ENCODE measurements around the gene TUBB6. TPM values are rescaled to one million over a fixed set of nuclear protein-coding genes. Genes with fewer than 3 reads are reported as not detected.

Gene TUBB6
- total RNA-seq, 1 experiment from 2014 or later, result 149 TPM

DNA sequence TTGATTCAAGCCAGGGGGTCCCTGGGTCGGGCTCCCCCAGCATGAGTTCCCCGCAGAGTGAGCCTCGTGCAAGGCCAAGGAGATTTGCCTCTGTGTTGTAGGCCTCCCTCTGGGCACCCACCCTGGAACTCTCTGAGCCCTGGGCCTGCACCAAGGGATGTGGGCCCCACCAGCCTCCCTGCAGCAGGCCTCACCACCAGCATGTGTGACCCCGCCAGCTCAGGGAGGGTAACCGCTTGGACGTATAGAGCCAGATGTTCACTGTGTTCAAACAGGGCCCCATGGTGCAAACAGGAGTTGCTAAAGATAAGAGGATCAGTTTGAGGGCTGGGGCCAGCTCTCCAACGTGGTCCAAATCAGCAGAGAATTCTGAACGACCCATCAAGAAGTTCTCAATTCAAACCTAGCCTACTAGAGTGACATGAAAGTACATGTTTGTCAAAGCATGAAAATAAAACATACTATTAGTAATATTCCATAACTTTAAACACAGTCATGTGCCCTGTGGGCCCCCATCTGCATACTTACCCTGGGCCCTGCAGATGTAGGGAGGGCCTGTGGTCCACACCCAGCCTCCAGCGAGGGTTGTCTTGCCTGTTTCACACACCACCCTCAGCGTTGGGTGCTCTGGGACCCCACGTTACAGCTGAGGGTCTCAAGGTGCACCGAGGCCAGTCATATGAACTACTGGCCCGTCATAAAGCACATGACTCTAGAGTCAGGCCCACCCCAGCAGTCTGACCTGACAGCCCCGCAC is 5.5 kb upstream of the TUBB6 start:
- H3K27me3 Mint-ChIP-seq (ENCODE audit: insufficient read depth, unreplicated experiment), result no peaks in the 10 kb centered on the region

DNA sequence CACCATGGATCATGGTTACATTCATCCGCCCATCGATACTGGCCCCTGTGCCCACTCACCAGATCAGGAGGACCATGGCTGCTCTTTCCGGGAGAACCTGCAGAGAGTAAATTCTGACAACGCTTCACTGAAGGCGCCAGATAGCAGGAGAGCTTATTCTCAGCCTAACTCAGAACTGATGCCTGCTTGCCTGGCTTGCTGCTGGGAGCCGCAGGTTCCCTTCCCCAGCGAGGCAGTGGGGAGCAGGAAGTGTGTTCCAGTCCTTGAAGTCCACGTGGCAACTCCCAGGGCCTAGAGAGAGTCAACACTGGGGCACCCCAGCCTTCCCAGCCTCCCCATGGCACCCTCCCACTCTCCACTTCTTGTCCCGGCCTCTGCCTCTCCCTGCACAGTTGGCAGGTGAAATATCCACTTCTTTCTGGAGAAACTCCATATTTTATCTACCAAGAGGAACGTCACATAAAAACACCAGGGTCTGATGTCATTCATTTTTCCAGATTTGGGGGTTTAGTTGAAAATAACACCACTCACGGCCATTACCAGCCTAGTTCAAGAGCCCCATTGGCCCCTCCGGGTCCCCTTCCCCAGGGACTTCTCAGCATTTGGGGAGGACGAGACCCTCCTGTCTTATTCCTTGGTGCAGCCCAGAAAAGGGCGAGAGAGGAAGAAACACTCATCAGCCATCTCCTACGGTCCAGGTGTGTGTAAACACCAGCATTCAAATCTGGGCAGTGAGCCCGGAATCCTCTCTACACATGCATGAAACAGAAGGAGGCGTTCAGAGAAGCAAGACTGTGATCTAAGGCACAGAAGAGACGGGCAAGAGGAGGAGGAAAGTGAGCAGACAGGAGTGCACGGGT is 3.5 kb upstream of the TUBB6 start:
- POLR2A ChIA-PET, result no interaction called here
- H3K9me3 Mint-ChIP-seq (ENCODE audit: unreplicated experiment), result no peaks in the 10 kb centered on the region

More for the DNA sequence above, 5.5 kb upstream of the TUBB6 start:
- H3K36me3 ChIP-seq (ENCODE audit: control insufficient read depth, insufficient read depth, low read length), result no peaks in the 10 kb centered on the region
- no peak overlapping the region for H3K27ac Mint-ChIP-seq (ENCODE audit: unreplicated experiment)
- intact Hi-C loops (cut with micrococcal nuclease; ENCODE audit: unreplicated experiment), result no loop called here
- H3K4me1 Mint-ChIP-seq (ENCODE audit: low read depth, unreplicated experiment), result peaks cover 7% of the 10 kb centered on the region
- H3K4me3 ChIP-seq (ENCODE audit: low read depth, low read length), result no peak overlapping the region
- TF ChIP-seq, protein P1, sequence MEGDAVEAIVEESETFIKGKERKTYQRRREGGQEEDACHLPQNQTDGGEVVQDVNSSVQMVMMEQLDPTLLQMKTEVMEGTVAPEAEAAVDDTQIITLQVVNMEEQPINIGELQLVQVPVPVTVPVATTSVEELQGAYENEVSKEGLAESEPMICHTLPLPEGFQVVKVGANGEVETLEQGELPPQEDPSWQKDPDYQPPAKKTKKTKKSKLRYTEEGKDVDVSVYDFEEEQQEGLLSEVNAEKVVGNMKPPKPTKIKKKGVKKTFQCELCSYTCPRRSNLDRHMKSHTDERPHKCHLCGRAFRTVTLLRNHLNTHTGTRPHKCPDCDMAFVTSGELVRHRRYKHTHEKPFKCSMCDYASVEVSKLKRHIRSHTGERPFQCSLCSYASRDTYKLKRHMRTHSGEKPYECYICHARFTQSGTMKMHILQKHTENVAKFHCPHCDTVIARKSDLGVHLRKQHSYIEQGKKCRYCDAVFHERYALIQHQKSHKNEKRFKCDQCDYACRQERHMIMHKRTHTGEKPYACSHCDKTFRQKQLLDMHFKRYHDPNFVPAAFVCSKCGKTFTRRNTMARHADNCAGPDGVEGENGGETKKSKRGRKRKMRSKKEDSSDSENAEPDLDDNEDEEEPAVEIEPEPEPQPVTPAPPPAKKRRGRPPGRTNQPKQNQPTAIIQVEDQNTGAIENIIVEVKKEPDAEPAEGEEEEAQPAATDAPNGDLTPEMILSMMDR (IDR thresholded peaks at IDR 0.05; ENCODE audit: insufficient read depth in 1 of 2, low read depth in 1 of 2, low read length in 1 of 2, severe bottlenecking in 1 of 2, unreplicated experiment in 1 of 2), result no peak
- BruUV-seq (replicated peaks), result no TSS peak
- DNase-seq, result no peak
- no peaks in the 10 kb centered on the region for H3K9me3 ChIP-seq
- H3K4me1 ChIP-seq, result peaks cover 21% of the 10 kb centered on the region
- H3K36me3 Mint-ChIP-seq (ENCODE audit: insufficient read depth, unreplicated experiment), result no peaks in the 10 kb centered on the region
- ChIA-PET CTCF (no interaction called here), POLR2A (no interaction called here)
- H3K9me3 Mint-ChIP-seq (ENCODE audit: unreplicated experiment), result no peaks in the 10 kb centered on the region
- no peak overlapping the region for H3K4me3 Mint-ChIP-seq (ENCODE audit: unreplicated experiment)
- H3K27me3 ChIP-seq (replicated peaks; ENCODE audit: control insufficient read depth, insufficient read depth, low read length), result no peaks in the 10 kb centered on the region

GRCh38 chr18:12305211-12305610 is 2.8 kb upstream of the TUBB6 start:
- POLR2A ChIA-PET, result no interaction called here
- TF ChIP-seq, protein P1 (IDR thresholded peaks at IDR 0.05; ENCODE audit: insufficient read depth in 1 of 2, low read depth in 1 of 2, low read length in 1 of 2, severe bottlenecking in 1 of 2, unreplicated experiment in 1 of 2), result no peak

More for the DNA sequence above, 3.5 kb upstream of the TUBB6 start:
- Histone ChIP-seq H3K4me1 (peaks cover 22% of the 10 kb centered on the region), H3K27me3 (replicated peaks; ENCODE audit: control insufficient read depth, insufficient read depth, low read length) (no peaks in the 10 kb centered on the region), H3K36me3 (ENCODE audit: control insufficient read depth, insufficient read depth, low read length) (no peaks in the 10 kb centered on the region), H3K9me3 (no peaks in the 10 kb centered on the region), H3K4me3 (ENCODE audit: low read depth, low read length) (no peak overlapping the region)
- TF ChIP-seq, protein P1 (IDR thresholded peaks at IDR 0.05; ENCODE audit: insufficient read depth in 1 of 2, low read depth in 1 of 2, low read length in 1 of 2, severe bottlenecking in 1 of 2, unreplicated experiment in 1 of 2), result no peak
- DNase-seq, result no peak
- CTCF ChIA-PET, result no interaction called here
- H3K27me3 Mint-ChIP-seq (ENCODE audit: insufficient read depth, unreplicated experiment), result no peaks in the 10 kb centered on the region
- H3K4me3 Mint-ChIP-seq (ENCODE audit: unreplicated experiment), result no peak overlapping the region
- H3K27ac Mint-ChIP-seq (ENCODE audit: unreplicated experiment), result no peak overlapping the region
- intact Hi-C loops (cut with micrococcal nuclease; ENCODE audit: unreplicated experiment), result no loop called here
- peaks cover 9% of the 10 kb centered on the region for H3K4me1 Mint-ChIP-seq (ENCODE audit: low read depth, unreplicated experiment)
- BruUV-seq (replicated peaks), result no TSS peak
- H3K36me3 Mint-ChIP-seq (ENCODE audit: insufficient read depth, unreplicated experiment), result peaks cover 13% of the 10 kb centered on the region

More at GRCh38 chr18:12305211-12305610, 2.8 kb upstream of the TUBB6 start:
- DNase-seq, result no peak
- Mint-ChIP-seq H3K9me3 (ENCODE audit: unreplicated experiment) (no peaks in the 10 kb centered on the region), H3K4me3 (ENCODE audit: unreplicated experiment) (no peak overlapping the region), H3K27me3 (ENCODE audit: insufficient read depth, unreplicated experiment) (no peaks in the 10 kb centered on the region), H3K27ac (ENCODE audit: unreplicated experiment) (no peak overlapping the region), H3K4me1 (ENCODE audit: low read depth, unreplicated experiment) (peaks cover 12% of the 10 kb centered on the region), H3K36me3 (ENCODE audit: insufficient read depth, unreplicated experiment) (peaks cover 20% of the 10 kb centered on the region)
- H3K9me3 ChIP-seq, result no peaks in the 10 kb centered on the region
- no peak overlapping the region for H3K4me3 ChIP-seq (ENCODE audit: low read depth, low read length)
- H3K4me1 ChIP-seq, result peaks cover 27% of the 10 kb centered on the region
- H3K36me3 ChIP-seq (ENCODE audit: control insufficient read depth, insufficient read depth, low read length), result no peaks in the 10 kb centered on the region
- CTCF ChIA-PET, result no interaction called here
- no TSS peak for BruUV-seq (replicated peaks)
- intact Hi-C loops (cut with micrococcal nuclease; ENCODE audit: unreplicated experiment), result no loop called here
- no peaks in the 10 kb centered on the region for H3K27me3 ChIP-seq (replicated peaks; ENCODE audit: control insufficient read depth, insufficient read depth, low read length)
